Keratinocyte (primary cell): ENCODE data around the gene GTF2IRD1. TPM values are rescaled to one million over a fixed set of nuclear protein-coding genes. Genes with fewer than 3 reads are reported as not detected.

ENCODE experiments used
- DNase-seq: peaks from one replicate; pipeline ENCODE4 v3.0.0-alpha.2; 2011; ENCODE audit warnings: low read depth, missing footprints, low spot score
- FAIRE-seq: peaks from 2 replicates; lab custom pipeline; 2011; peaks lifted over from hg19 to GRCh38; lab: Jason Lieb, UNC
- H2AFZ ChIP-seq: 2 replicates; pipeline ENCODE4 v1.6.0; 2012; ENCODE audit warnings: low read length, control low read depth, inconsistent platforms; ENCODE audit not compliant: control insufficient read depth
- H3K27ac ChIP-seq: 2 replicates; pipeline ENCODE4 v1.5.1; 2011; ENCODE audit warnings: low read length; ENCODE audit not compliant: control insufficient read depth, insufficient read depth
- H3K27me3 ChIP-seq: 3 replicates; pipeline ENCODE4 v1.6.0; 2011; ENCODE audit warnings: low read length; ENCODE audit not compliant: control insufficient read depth, insufficient read depth; ENCODE audit errors: extremely low read depth
- H3K36me3 ChIP-seq, 2 experiments: 2 replicates in 1 of 2; 3 replicates in 1 of 2; pipeline ENCODE4 v1.5.1; 2011; ENCODE audit warnings: low read length in 2 of 2, mild to moderate bottlenecking in 1 of 2; ENCODE audit not compliant: control insufficient read depth in 2 of 2, insufficient read depth in 2 of 2; ENCODE audit errors: extremely low read depth in 1 of 2
- H3K4me1 ChIP-seq: 3 replicates; pipeline ENCODE4 v1.5.1; 2011; ENCODE audit warnings: low read length; ENCODE audit not compliant: control insufficient read depth, insufficient read depth; ENCODE audit errors: extremely low read depth
- H3K4me2 ChIP-seq: 3 replicates; pipeline ENCODE4 v1.6.0; 2011; ENCODE audit warnings: low read depth, low read length; ENCODE audit not compliant: control insufficient read depth, insufficient read depth; ENCODE audit errors: extremely low read depth
- H3K4me3 ChIP-seq, 3 experiments: fragments of 200-600 bp in 1 of 3; sonication (generic) in 1 of 3; 2 replicates in 2 of 3; 3 replicates in 1 of 3; pipeline ENCODE4 v1.5.1; 2011 to 2016; ENCODE audit warnings: low read length in 3 of 3, mild to moderate bottlenecking in 3 of 3, control low read depth in 2 of 3, inconsistent platforms in 1 of 3, low read depth in 1 of 3, mixed read lengths in 1 of 3, mixed run types in 1 of 3, moderate library complexity in 1 of 3; ENCODE audit not compliant: control insufficient read depth in 2 of 3, insufficient read depth in 2 of 3; ENCODE audit errors: extremely low read depth in 1 of 3
- H3K79me2 ChIP-seq: 2 replicates; pipeline ENCODE4 v1.6.0; 2012; ENCODE audit warnings: low read length; ENCODE audit not compliant: control insufficient read depth, insufficient read depth
- H3K9ac ChIP-seq: 3 replicates; pipeline ENCODE4 v1.6.0; 2011; ENCODE audit warnings: low read length; ENCODE audit not compliant: control insufficient read depth, insufficient read depth; ENCODE audit errors: extremely low read depth
- H3K9me1 ChIP-seq: 3 replicates; pipeline ENCODE4 v1.6.0; 2011; ENCODE audit warnings: low read length; ENCODE audit not compliant: control insufficient read depth, insufficient read depth; ENCODE audit errors: extremely low read depth
- H3K9me3 ChIP-seq: 2 replicates; pipeline ENCODE4 v1.5.1; 2012; ENCODE audit warnings: low read depth, low read length; ENCODE audit not compliant: control insufficient read depth
- H4K20me1 ChIP-seq: 3 replicates; pipeline ENCODE4 v1.6.0; 2011; ENCODE audit warnings: low read length; ENCODE audit not compliant: control insufficient read depth, insufficient read depth; ENCODE audit errors: extremely low read depth
- EZH2 ChIP-seq: IDR thresholded peaks from one replicate; pipeline ENCODE4 v1.6.1; 2012; ENCODE audit warnings: inconsistent platforms, mild to moderate bottlenecking, low read length, moderate library complexity
- dilution Hi-C: fragments of 300-500 bp; cut with MboI; formaldehyde crosslinking; loops from one replicate; pipeline ENCODE4 v1.7.0; 2020; ENCODE audit warnings: low sequenced_read_pairs; ENCODE audit not compliant: extremely low pct_ligation_motif_present
- polyA plus RNA-seq, 5 experiments: library from polyadenylated mRNA; depleted of rRNA in 3 of 5; stranded (reverse) in 3 of 5; stranded (forward) in 1 of 5; unstranded in 1 of 5; fragments of >200 nt; gene quantifications; 1 replicate in 1 of 5; 2 replicates in 3 of 5; 3 replicates in 1 of 5; pipeline versions ENCODE4 v1.2.1 to v1.2.3, GENCODE V29; 2011 to 2012; ENCODE audit warnings: missing spikeins in 2 of 5, low read depth in 1 of 5, low replicate concordance in 1 of 5
- TF ChIP-seq, protein P1 (sequence below), 3 experiments: IDR thresholded peaks in 1 of 3; conservative IDR thresholded peaks in 1 of 3; optimal IDR thresholded peaks in 1 of 3; 2 replicates in 2 of 3; 3 replicates in 1 of 3; pipeline versions ENCODE3 to v1.5.1; 2011; ENCODE audit warnings: low read length in 3 of 3, mild to moderate bottlenecking in 3 of 3, moderate library complexity in 2 of 3, control low read depth in 1 of 3, inconsistent platforms in 1 of 3; ENCODE audit not compliant: insufficient read depth in 2 of 3; ENCODE audit errors: extremely low read depth in 1 of 3

Gene GTF2IRD1
- polyA plus RNA-seq, 1 donor (not counting 4 experiments of a cell fraction or from before 2014, with no cell fraction given), result 19.4 TPM

DNA sequence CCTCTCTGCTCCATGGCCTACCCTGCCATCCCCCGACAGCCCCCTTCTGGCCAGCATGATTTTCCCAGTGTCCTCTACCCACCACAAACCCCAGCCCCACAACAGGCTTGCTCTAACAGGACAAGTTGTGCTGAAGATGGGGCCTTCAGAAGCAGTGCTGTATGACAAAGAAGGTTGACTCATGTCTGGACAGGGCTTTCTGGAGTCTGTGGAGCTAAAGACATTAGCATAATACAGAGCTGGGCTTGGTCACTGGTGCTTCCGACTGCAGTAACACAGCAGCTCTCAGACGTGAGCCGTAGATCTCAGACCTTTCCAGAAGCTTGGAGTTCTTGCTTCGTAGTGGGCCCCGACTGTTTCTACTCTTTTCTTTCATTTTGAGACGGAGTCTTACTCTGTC, 100.5 kb downstream of the GTF2IRD1 start:
- Histone ChIP-seq H3K79me2 (no peaks in the 10 kb centered on the region), H3K9me3 (no peaks in the 10 kb centered on the region), H3K9ac (no peak overlapping the region), H3K4me3 (no peak overlapping the region), H2AFZ (no peak overlapping the region), H4K20me1 (no peaks in the 10 kb centered on the region), H3K27me3 (no peaks in the 10 kb centered on the region), H3K9me1 (no peaks in the 10 kb centered on the region), H3K27ac (no peak overlapping the region), H3K4me2 (no peak overlapping the region), H3K4me1 (no peaks in the 10 kb centered on the region), H3K36me3 (peaks cover 0 to 12% of the 10 kb centered on the region in 2 experiments)
- no peak for DNase-seq
- no peak for FAIRE-seq
- no peak for TF ChIP-seq EZH2
- TF ChIP-seq, protein P1, sequence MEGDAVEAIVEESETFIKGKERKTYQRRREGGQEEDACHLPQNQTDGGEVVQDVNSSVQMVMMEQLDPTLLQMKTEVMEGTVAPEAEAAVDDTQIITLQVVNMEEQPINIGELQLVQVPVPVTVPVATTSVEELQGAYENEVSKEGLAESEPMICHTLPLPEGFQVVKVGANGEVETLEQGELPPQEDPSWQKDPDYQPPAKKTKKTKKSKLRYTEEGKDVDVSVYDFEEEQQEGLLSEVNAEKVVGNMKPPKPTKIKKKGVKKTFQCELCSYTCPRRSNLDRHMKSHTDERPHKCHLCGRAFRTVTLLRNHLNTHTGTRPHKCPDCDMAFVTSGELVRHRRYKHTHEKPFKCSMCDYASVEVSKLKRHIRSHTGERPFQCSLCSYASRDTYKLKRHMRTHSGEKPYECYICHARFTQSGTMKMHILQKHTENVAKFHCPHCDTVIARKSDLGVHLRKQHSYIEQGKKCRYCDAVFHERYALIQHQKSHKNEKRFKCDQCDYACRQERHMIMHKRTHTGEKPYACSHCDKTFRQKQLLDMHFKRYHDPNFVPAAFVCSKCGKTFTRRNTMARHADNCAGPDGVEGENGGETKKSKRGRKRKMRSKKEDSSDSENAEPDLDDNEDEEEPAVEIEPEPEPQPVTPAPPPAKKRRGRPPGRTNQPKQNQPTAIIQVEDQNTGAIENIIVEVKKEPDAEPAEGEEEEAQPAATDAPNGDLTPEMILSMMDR (optimal IDR thresholded peaks at IDR 0.05 in 1 of 3, IDR thresholded peaks at IDR 0.05 in 1 of 3, conservative IDR thresholded peaks at IDR 0.05 in 1 of 3; ENCODE audit: extremely low read depth in 1 of 3, insufficient read depth in 2 of 3, low read length in 3 of 3), result no peak
- dilution Hi-C loops, result no loop called here

DNA sequence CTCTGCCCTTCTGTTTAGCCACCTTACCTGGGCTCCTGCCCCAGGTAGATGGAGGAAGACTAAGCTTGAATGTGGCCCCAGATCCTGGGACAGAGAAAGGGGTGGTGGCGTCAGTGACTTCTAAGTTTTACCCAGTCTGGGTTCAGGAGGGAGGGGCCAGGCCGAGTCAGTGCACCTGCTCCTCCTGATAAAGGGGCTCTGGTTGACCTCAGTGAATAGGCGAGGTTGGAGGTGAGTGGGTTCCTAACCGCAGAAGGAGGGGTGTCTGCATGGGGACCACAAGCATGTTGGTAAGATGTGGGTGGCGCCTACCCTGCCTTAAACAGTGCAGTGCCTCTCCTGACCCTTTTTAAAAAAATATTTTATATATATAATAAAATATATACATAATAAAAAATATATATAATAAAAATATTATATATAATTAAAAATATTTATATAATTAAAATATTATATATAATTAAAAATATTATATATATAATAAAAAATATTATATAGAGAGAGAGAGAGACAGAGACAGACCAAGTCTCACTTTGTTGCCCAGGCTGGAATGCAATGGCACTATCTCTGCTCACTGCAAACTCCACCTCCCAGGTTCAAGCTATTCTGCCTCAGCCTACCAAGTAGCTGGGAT, 106.5 kb downstream of the GTF2IRD1 start:
- DNase-seq, result no peak
- TF ChIP-seq, protein P1 (optimal IDR thresholded peaks at IDR 0.05 in 1 of 3, IDR thresholded peaks at IDR 0.05 in 1 of 3, conservative IDR thresholded peaks at IDR 0.05 in 1 of 3; ENCODE audit: extremely low read depth in 1 of 3, insufficient read depth in 2 of 3, low read length in 3 of 3), result no peak
- TF ChIP-seq EZH2, result no peak

More for the DNA sequence above, 106.5 kb downstream of the GTF2IRD1 start:
- H3K27me3 ChIP-seq, result no peaks in the 10 kb centered on the region
- no peaks in the 10 kb centered on the region for H3K79me2 ChIP-seq
- H2AFZ ChIP-seq, result no peak overlapping the region
- no peak overlapping the region for H3K4me2 ChIP-seq
- no peak overlapping the region for H3K27ac ChIP-seq
- no peak overlapping the region for H3K9ac ChIP-seq
- no peaks in the 10 kb centered on the region for H3K9me1 ChIP-seq
- FAIRE-seq, result no peak
- dilution Hi-C loops, result no loop called here
- no peak overlapping the region for H3K4me3 ChIP-seq
- no peaks in the 10 kb centered on the region for H4K20me1 ChIP-seq
- no peaks in the 10 kb centered on the region for H3K4me1 ChIP-seq
- peaks cover 4 to 26% of the 10 kb centered on the region in 2 experiments for H3K36me3 ChIP-seq
- H3K9me3 ChIP-seq, result no peaks in the 10 kb centered on the region
